Transverse colon (tissue), 3 donors: ENCODE results near the gene TCF7L2.

Experiments used
- CTCF ChIP-seq, 5 experiments: fragments of 200-600 bp in 3 of 5; fragments of 450-650 bp in 2 of 5; sonication (generic) in 3 of 5; IDR thresholded peaks; 1 replicate in 2 of 5; 2 replicates in 3 of 5; pipeline ENCODE4 v1.5.1; 2016 to 2017; ENCODE audit warnings: antibody characterized with exemption in 5 of 5, inconsistent platforms in 3 of 5, mild to moderate bottlenecking in 2 of 5, moderate library complexity in 1 of 5
- EP300 ChIP-seq: sonication (generic); formaldehyde crosslinking; IDR thresholded peaks from one replicate; pipeline ENCODE4 v1.6.1; 2017; ENCODE audit warnings: antibody characterized with exemption, low read depth

GRCh38 chr10:112958275-112958995 lies 8.4 kb downstream of the TCF7L2 start:
- TF ChIP-seq CTCF (IDR thresholded peaks at IDR 0.05) (no peak), EP300 (no peak)
